RKO (cell line): ENCODE results near the gene TMEM88.

Experiments
- DNase-seq: peaks from one replicate; pipeline ENCODE4 v3.0.0-alpha.2; 2016; ENCODE audit warnings: low spot score

The TMEM88 gene

GRCh38 chr17:7843536-7844291 lies 11.2 kb upstream of the TMEM88 start:
- DNase-seq: peak; percentile 93

GRCh38 chr17:7844292-7845154 lies 10.3 kb upstream of the TMEM88 start:
- peak; percentile 96 for DNase-seq

GRCh38 chr17:7845359-7846062 lies 9.4 kb upstream of the TMEM88 start:
- no peak for DNase-seq

- DNase-seq: no peak
Observed at GRCh38 chr17:7846063-7846735, 8.7 kb upstream of the TMEM88 start.

- DNase-seq: no peak
Observed at GRCh38 chr17:7846765-7847661, 7.9 kb upstream of the TMEM88 start.

- DNase-seq: no peak
Observed at GRCh38 chr17:7848131-7848579, 6.7 kb upstream of the TMEM88 start.

- no peak for DNase-seq
Observed at GRCh38 chr17:7848739-7849129, 6.1 kb upstream of the TMEM88 start.

GRCh38 chr17:7849130-7849750 lies 5.6 kb upstream of the TMEM88 start:
- DNase-seq: no peak

- no peak for DNase-seq
Observed at GRCh38 chr17:7849751-7850504, 4.9 kb upstream of the TMEM88 start.

- DNase-seq: no peak
Observed at GRCh38 chr17:7850701-7851437, 4.0 kb upstream of the TMEM88 start.

GRCh38 chr17:7851438-7852261 lies 3.2 kb upstream of the TMEM88 start:
- DNase-seq: peak; percentile 68

GRCh38 chr17:7852262-7852670 lies 2.6 kb upstream of the TMEM88 start:
- DNase-seq: no peak

GRCh38 chr17:7852919-7853690 lies 1.8 kb upstream of the TMEM88 start:
- DNase-seq: no peak

GRCh38 chr17:7853691-7854038 lies 1.2 kb upstream of the TMEM88 start:
- no peak for DNase-seq

GRCh38 chr17:7854078-7854777 lies 638 bp upstream of the TMEM88 start:
- no peak for DNase-seq

- DNase-seq: no peak
Observed at GRCh38 chr17:7855660-7856010, 769 bp downstream of the TMEM88 start.
